ENCODE results near the gene UPK3BL1.
"Not testable (repeated sequence)": the region's sequence is repeated elsewhere in the genome, so short reads cannot be mapped to it uniquely, and the experiment has no call there.

GRCh38 chr7:102627271-102627904, 15.2 kb downstream of the UPK3BL1 start:
- TF ChIP-seq NFE2L1 (CRISPR knock-in tag; IDR thresholded peaks at IDR 0.05; ENCODE audit: borderline replicate concordance); NFYB (CRISPR knock-in tag; IDR thresholded peaks at IDR 0.05); HINFP (CRISPR knock-in tag; IDR thresholded peaks at IDR 0.05; ENCODE audit: low read depth); THRA (CRISPR knock-in tag; IDR thresholded peaks at IDR 0.05; ENCODE audit: borderline replicate concordance); RAD21 (CRISPR knock-in tag; IDR thresholded peaks at IDR 0.05); SETDB1 (CRISPR knock-in tag; IDR thresholded peaks at IDR 0.05; ENCODE audit: borderline replicate concordance); FOXM1 (CRISPR knock-in tag; IDR thresholded peaks at IDR 0.05); TARDBP (CRISPR knock-in tag; IDR thresholded peaks at IDR 0.05); CTCF (CRISPR knock-in tag; IDR thresholded peaks at IDR 0.05); NFRKB (IDR thresholded peaks at IDR 0.05); RERE (CRISPR knock-in tag; IDR thresholded peaks at IDR 0.05; ENCODE audit: low read depth): not testable (repeated sequence)
